HCT116 (cell line): ENCODE data around the gene ACAP2. TPM values are rescaled to one million over a fixed set of nuclear protein-coding genes. Genes with fewer than 3 reads are reported as not detected.

Experiments used
- ATAC-seq: fragments of 200-7000 bp; cut with Tn5 transposase; 2 replicates; pipeline ENCODE4 v1.9.1; 2020; ENCODE audit warnings: mild to moderate bottlenecking, moderate library complexity
- BruUV-seq: library from RNA; stranded (reverse); fragments of 400-500 nt; replicated peaks from 2 replicates; lab custom pipeline; 2021; lab: Mats Ljungman, UMichigan
- CTCF ChIA-PET: fragments of 300-600 bp; sonication (Branson Sonifier 250); formaldehyde crosslinking; loops from one replicate; lab custom pipeline; 2021; ENCODE audit warnings: antibody characterized with exemption; lab: Charles Lee
- POLR2A ChIA-PET: fragments of 300-600, 350-600 bp; sonication (Branson Sonifier 250); formaldehyde crosslinking; loops from one replicate; lab custom pipeline; 2021; ENCODE audit warnings: antibody characterized with exemption; lab: Charles Lee
- RAD21 ChIA-PET, 2 experiments: fragments of 300-600 bp; sonication (Branson Sonifier 250); formaldehyde crosslinking; loops; one replicate each; lab custom pipeline; 2023; ENCODE audit warnings: low total read pairs in 2 of 2; ENCODE audit not compliant: uncharacterized antibody in 2 of 2, unreplicated experiment in 2 of 2, low non-redundant PET in 1 of 2; lab: Charles Lee
- DNase-seq: peaks from one replicate; pipeline ENCODE4 v3.0.0-alpha.2; 2010; ENCODE audit warnings: low read depth, low spot score
- H2AFZ ChIP-seq: fragments of 200-600 bp; shearing (Covaris generic), sonication (generic); 2 replicates; pipeline ENCODE4 v1.6.1; 2017; ENCODE audit warnings: low read depth, mixed run types, mixed read lengths, antibody characterized with exemption, low read length; ENCODE audit not compliant: poor library complexity, severe bottlenecking
- H3K27ac ChIP-seq: 2 replicates; pipeline ENCODE4 v1.5.1; 2012; ENCODE audit warnings: low read depth, low read length
- H3K27me3 ChIP-seq: fragments of 200-600 bp; sonication (generic); 2 replicates; pipeline ENCODE4 v1.6.1; 2016; ENCODE audit warnings: mixed run types, low read length, mixed read lengths; ENCODE audit not compliant: insufficient read depth
- H3K36me3 ChIP-seq, 2 experiments: fragments of 200-500 bp in 1 of 2; fragments of 200-600 bp in 1 of 2; sonication (Bioruptor generic) in 1 of 2; sonication (generic) in 1 of 2; 2 replicates each; pipeline versions ENCODE4 v1.5.1 to v1.6.1; 2014 to 2016; ENCODE audit warnings: low read length in 2 of 2, inconsistent platforms in 1 of 2, mixed read lengths in 1 of 2, mixed run types in 1 of 2; ENCODE audit not compliant: insufficient read depth in 2 of 2, control insufficient read depth in 1 of 2
- H3K4me1 ChIP-seq, 2 experiments: fragments of 200-600 bp in 1 of 2; sonication (generic) in 1 of 2; 2 replicates each; pipeline versions ENCODE4 v1.5.1 to v1.6.1; 2012 to 2017; ENCODE audit warnings: low read length in 2 of 2, inconsistent platforms in 1 of 2, mild to moderate bottlenecking in 1 of 2, mixed read lengths in 1 of 2, mixed run types in 1 of 2, moderate library complexity in 1 of 2; ENCODE audit not compliant: insufficient read depth in 2 of 2, control insufficient read depth in 1 of 2
- H3K4me2 ChIP-seq: fragments of 200-600 bp; sonication (generic); 2 replicates; pipeline ENCODE4 v1.6.1; 2017; ENCODE audit warnings: mixed run types, low read length, mixed read lengths
- H3K4me3 ChIP-seq, 2 experiments: fragments of 200-600 bp in 1 of 2; sonication (generic) in 1 of 2; replicated peaks in 1 of 2; 2 replicates each; pipeline ENCODE4 v1.5.1; 2011 to 2016; ENCODE audit warnings: low read length in 2 of 2, control low read depth in 1 of 2, low read depth in 1 of 2, mild to moderate bottlenecking in 1 of 2, mixed read lengths in 1 of 2, mixed run types in 1 of 2
- H3K79me2 ChIP-seq: fragments of 200-600 bp; sonication (generic); 2 replicates; pipeline ENCODE4 v1.6.1; 2017; ENCODE audit warnings: mild to moderate bottlenecking, mixed run types, low read length, moderate library complexity, mixed read lengths; ENCODE audit not compliant: insufficient read depth
- H3K9ac ChIP-seq: fragments of 200-600 bp; sonication (generic); 2 replicates; pipeline ENCODE4 v1.6.1; 2016; ENCODE audit warnings: low read length, mixed read lengths
- H3K9me2 ChIP-seq: fragments of 200-600 bp; sonication (generic), shearing (Covaris generic); 2 replicates; pipeline ENCODE4 v1.6.1; 2017; ENCODE audit warnings: mixed run types, mild to moderate bottlenecking, moderate library complexity; ENCODE audit not compliant: insufficient read depth
- H3K9me3 ChIP-seq, 2 experiments: fragments of 200-500 bp in 1 of 2; fragments of 200-600 bp in 1 of 2; sonication (Bioruptor generic) in 1 of 2; sonication (generic) in 1 of 2; 2 replicates each; pipeline ENCODE4 v1.6.1; 2014 to 2017; ENCODE audit warnings: low read length in 2 of 2, mixed read lengths in 2 of 2, inconsistent platforms in 1 of 2, low read depth in 1 of 2, mild to moderate bottlenecking in 1 of 2, mixed run types in 1 of 2, moderate library complexity in 1 of 2; ENCODE audit not compliant: control insufficient read depth in 1 of 2, insufficient read depth in 1 of 2
- H4K20me1 ChIP-seq: fragments of 200-600 bp; sonication (generic), shearing (Covaris generic); 2 replicates; pipeline ENCODE4 v1.6.1; 2017; ENCODE audit warnings: mixed run types, mild to moderate bottlenecking, moderate library complexity; ENCODE audit not compliant: insufficient read depth
- ATF3 ChIP-seq: IDR thresholded peaks from 2 replicates; pipeline ENCODE4 v1.6.1; 2012
- CBX3 ChIP-seq: IDR thresholded peaks from 2 replicates; pipeline ENCODE4 v1.6.1; 2012; ENCODE audit warnings: low read depth
- EGR1 ChIP-seq: IDR thresholded peaks from 2 replicates; pipeline ENCODE4 v1.6.1; 2012; ENCODE audit warnings: low read depth
- EZH2 ChIP-seq: fragments of 200-600 bp; sonication (generic); IDR thresholded peaks from 2 replicates; pipeline ENCODE4 v1.6.1; 2017; ENCODE audit warnings: antibody characterized with exemption, mixed run types
- JUND ChIP-seq: IDR thresholded peaks from 2 replicates; pipeline ENCODE4 v1.6.1; 2012
- MAX ChIP-seq: IDR thresholded peaks from 2 replicates; pipeline ENCODE4 v1.6.1; 2012
- POLR2A ChIP-seq: IDR thresholded peaks from 2 replicates; pipeline ENCODE4 v1.7.0; 2011; ENCODE audit warnings: borderline replicate concordance; ENCODE audit not compliant: insufficient read depth, insufficient read length; ENCODE audit errors: extremely low read depth
- POLR2AphosphoS5 ChIP-seq: IDR thresholded peaks from 2 replicates; pipeline ENCODE4 v1.6.1; 2011; ENCODE audit warnings: mild to moderate bottlenecking, low read depth, low read length, moderate library complexity
- SIN3A ChIP-seq: IDR thresholded peaks from 2 replicates; pipeline ENCODE4 v1.6.1; 2012; ENCODE audit warnings: low read depth
- SRF ChIP-seq: IDR thresholded peaks from 2 replicates; pipeline ENCODE4 v1.6.1; 2012; ENCODE audit warnings: low read depth
- TCF7L2 ChIP-seq: IDR thresholded peaks from 2 replicates; pipeline ENCODE4 v1.7.0; 2011; ENCODE audit warnings: borderline replicate concordance, inconsistent platforms; ENCODE audit not compliant: insufficient read depth, insufficient read length; ENCODE audit errors: extremely low read depth
- YY1 ChIP-seq: IDR thresholded peaks from 2 replicates; pipeline ENCODE4 v1.6.1; 2011; ENCODE audit warnings: low read length, low read depth, moderate library complexity, mild to moderate bottlenecking; ENCODE audit not compliant: insufficient replicate concordance; ENCODE audit errors: extremely low read depth
- ZFX ChIP-seq: fragments of 450-650 bp; IDR thresholded peaks from 2 replicates; pipeline ENCODE4 v1.6.1; 2017
- intact Hi-C: fragments of 100-400 bp; cut with micrococcal nuclease; formaldehyde crosslinking; loops from 2 replicates; pipeline ENCODE4 v1.10.0; 2022
- total RNA-seq: library from RNA; stranded (reverse); gene quantifications from one replicate; pipeline ENCODE4 v1.2.1, GENCODE V29; 2021; ENCODE audit not compliant: unreplicated experiment
- TF ChIP-seq, protein P1 (sequence below), 3 experiments: fragments of 200-600 bp in 1 of 3; sonication (generic) in 1 of 3; IDR thresholded peaks in 2 of 3; conservative IDR thresholded peaks in 1 of 3; 2 replicates each; pipeline ENCODE4 v1.5.1; 2012 to 2017; ENCODE audit warnings: low read depth in 2 of 3, low read length in 2 of 3, antibody characterized with exemption in 1 of 3, borderline replicate concordance in 1 of 3, control low read depth in 1 of 3, mild to moderate bottlenecking in 1 of 3, mixed read lengths in 1 of 3, mixed run types in 1 of 3, moderate library complexity in 1 of 3; ENCODE audit not compliant: insufficient read depth in 1 of 3
- TF ChIP-seq, protein P2 (sequence below): IDR thresholded peaks from 2 replicates; pipeline ENCODE4 v1.6.1; 2012; ENCODE audit warnings: low read depth

Gene ACAP2
- total RNA-seq, 1 experiment from 2014 or later = 43.0 TPM

DNA sequence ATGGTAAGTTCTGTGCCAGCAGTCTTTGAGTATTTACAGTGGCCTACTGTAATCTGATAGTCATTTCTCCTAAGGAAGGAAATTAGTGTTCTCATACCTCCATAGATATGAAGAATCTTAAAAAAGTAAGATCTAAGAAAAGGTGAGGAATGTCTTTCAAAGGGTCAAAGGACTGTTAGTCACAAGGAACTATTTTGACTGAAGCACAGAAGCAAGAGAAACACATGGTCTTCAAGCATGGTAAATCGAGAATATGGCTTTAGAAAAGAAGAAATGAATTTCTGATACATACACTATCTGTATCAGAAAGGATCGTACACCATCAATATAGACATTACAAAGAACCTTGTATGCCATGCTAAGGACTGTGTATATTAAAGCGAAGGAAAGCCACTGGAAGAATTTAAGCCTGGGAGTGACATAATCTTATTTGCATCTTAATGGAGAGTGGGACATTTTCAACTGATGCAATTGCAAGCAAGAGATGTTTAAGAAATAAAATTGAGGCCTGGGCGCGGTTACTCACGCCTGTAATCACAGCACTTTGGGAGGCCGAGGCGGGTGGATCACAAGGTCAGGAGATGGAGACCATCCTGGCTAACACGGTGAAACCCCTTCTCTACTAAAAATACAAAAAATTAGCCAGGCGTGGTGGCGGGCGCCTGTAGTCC is 5.5 kb upstream of the ACAP2 start:
- no peak for ATAC-seq
- H4K20me1 ChIP-seq = no peaks in the 10 kb centered on the region
- no peaks in the 10 kb centered on the region for H3K9me2 ChIP-seq
- H3K9me3 ChIP-seq = no peaks in the 10 kb centered on the region
- no peak overlapping the region for H3K4me2 ChIP-seq
- no peak overlapping the region for H3K4me3 ChIP-seq
- no peak overlapping the region for H3K9ac ChIP-seq
- DNase-seq = no peak
- no TSS peak for BruUV-seq
- intact Hi-C loops = no loop called here
- H3K36me3 ChIP-seq = no peaks in the 10 kb centered on the region
- POLR2A ChIA-PET = no interaction called here
- H3K27me3 ChIP-seq = no peaks in the 10 kb centered on the region
- no peak overlapping the region for H3K27ac ChIP-seq
- H3K4me1 ChIP-seq = peaks cover 2 to 7% of the 10 kb centered on the region in 2 experiments; a peak in 2 of 4 replicates
- RAD21 ChIA-PET = no interaction called here
- no peak for TF ChIP-seq POLR2AphosphoS5
- no peak for TF ChIP-seq CBX3
- TF ChIP-seq, all 23 proteins: peak for 0
- CTCF ChIA-PET = no interaction called here
- no peak overlapping the region for H2AFZ ChIP-seq
- H3K79me2 ChIP-seq = no peaks in the 10 kb centered on the region

- Histone ChIP-seq H3K4me3 (no peak overlapping the region), H3K36me3 (no peaks in the 10 kb centered on the region), H4K20me1 (no peaks in the 10 kb centered on the region), H3K27me3 (no peaks in the 10 kb centered on the region), H3K9ac (no peak overlapping the region), H3K4me1 (peaks cover 3 to 8% of the 10 kb centered on the region in 2 experiments; a peak in 2 of 4 replicates), H3K4me2 (no peak overlapping the region), H3K9me2 (no peaks in the 10 kb centered on the region), H3K79me2 (peaks cover 3% of the 10 kb centered on the region; the same call in 1 of the 2 replicates), H3K27ac (no peak overlapping the region), H2AFZ (no peak overlapping the region), H3K9me3 (no peaks in the 10 kb centered on the region)
- ChIA-PET CTCF (no interaction called here), POLR2A (no interaction called here), RAD21 (no interaction called here)
- TF ChIP-seq ZFX = no peak
- TF ChIP-seq SIN3A = no peak
- no peak for TF ChIP-seq ATF3
- no peak for TF ChIP-seq MAX
- TF ChIP-seq TCF7L2 = no peak
- TF ChIP-seq EZH2 = no peak
- no peak for TF ChIP-seq POLR2A
- no peak for TF ChIP-seq CBX3
- TF ChIP-seq SRF = no peak
- TF ChIP-seq, protein P1, sequence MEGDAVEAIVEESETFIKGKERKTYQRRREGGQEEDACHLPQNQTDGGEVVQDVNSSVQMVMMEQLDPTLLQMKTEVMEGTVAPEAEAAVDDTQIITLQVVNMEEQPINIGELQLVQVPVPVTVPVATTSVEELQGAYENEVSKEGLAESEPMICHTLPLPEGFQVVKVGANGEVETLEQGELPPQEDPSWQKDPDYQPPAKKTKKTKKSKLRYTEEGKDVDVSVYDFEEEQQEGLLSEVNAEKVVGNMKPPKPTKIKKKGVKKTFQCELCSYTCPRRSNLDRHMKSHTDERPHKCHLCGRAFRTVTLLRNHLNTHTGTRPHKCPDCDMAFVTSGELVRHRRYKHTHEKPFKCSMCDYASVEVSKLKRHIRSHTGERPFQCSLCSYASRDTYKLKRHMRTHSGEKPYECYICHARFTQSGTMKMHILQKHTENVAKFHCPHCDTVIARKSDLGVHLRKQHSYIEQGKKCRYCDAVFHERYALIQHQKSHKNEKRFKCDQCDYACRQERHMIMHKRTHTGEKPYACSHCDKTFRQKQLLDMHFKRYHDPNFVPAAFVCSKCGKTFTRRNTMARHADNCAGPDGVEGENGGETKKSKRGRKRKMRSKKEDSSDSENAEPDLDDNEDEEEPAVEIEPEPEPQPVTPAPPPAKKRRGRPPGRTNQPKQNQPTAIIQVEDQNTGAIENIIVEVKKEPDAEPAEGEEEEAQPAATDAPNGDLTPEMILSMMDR (IDR thresholded peaks at IDR 0.05 in 2 of 3, conservative IDR thresholded peaks at IDR 0.05 in 1 of 3; ENCODE audit: borderline replicate concordance in 1 of 3, insufficient read depth in 1 of 3, low read depth in 2 of 3, low read length in 2 of 3) = no peak
- TF ChIP-seq YY1 = no peak
- TF ChIP-seq EGR1 = no peak
- TF ChIP-seq, protein P2, sequence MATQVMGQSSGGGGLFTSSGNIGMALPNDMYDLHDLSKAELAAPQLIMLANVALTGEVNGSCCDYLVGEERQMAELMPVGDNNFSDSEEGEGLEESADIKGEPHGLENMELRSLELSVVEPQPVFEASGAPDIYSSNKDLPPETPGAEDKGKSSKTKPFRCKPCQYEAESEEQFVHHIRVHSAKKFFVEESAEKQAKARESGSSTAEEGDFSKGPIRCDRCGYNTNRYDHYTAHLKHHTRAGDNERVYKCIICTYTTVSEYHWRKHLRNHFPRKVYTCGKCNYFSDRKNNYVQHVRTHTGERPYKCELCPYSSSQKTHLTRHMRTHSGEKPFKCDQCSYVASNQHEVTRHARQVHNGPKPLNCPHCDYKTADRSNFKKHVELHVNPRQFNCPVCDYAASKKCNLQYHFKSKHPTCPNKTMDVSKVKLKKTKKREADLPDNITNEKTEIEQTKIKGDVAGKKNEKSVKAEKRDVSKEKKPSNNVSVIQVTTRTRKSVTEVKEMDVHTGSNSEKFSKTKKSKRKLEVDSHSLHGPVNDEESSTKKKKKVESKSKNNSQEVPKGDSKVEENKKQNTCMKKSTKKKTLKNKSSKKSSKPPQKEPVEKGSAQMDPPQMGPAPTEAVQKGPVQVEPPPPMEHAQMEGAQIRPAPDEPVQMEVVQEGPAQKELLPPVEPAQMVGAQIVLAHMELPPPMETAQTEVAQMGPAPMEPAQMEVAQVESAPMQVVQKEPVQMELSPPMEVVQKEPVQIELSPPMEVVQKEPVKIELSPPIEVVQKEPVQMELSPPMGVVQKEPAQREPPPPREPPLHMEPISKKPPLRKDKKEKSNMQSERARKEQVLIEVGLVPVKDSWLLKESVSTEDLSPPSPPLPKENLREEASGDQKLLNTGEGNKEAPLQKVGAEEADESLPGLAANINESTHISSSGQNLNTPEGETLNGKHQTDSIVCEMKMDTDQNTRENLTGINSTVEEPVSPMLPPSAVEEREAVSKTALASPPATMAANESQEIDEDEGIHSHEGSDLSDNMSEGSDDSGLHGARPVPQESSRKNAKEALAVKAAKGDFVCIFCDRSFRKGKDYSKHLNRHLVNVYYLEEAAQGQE = no peak
- TF ChIP-seq JUND = no peak
- DNase-seq (no peak), ATAC-seq (no peak)
- BruUV-seq = no TSS peak
- intact Hi-C loops = no loop called here
Observed at GRCh38 chr3:195447201-195447600, 4.4 kb upstream of the ACAP2 start.
